CD14-positive monocyte (primary cell): Measurements from ENCODE around the gene COG6. TPM values are rescaled to one million over a fixed set of nuclear protein-coding genes. Genes with fewer than 3 reads are reported as not detected.
A peak's percentile ranks its signal among the peaks of the same experiment; 100 is the strongest.

Source experiments
- DNase-seq, 3 donors: peaks; one replicate each; pipeline ENCODE4 v3.0.0-alpha.2; 2011 to 2022
- H2AFZ ChIP-seq: 2 replicates; pipeline ENCODE4 v1.6.0; 2012; ENCODE audit warnings: mild to moderate bottlenecking, low read depth, low read length, inconsistent platforms; ENCODE audit not compliant: insufficient read depth, poor library complexity, severe bottlenecking
- H3K27ac ChIP-seq, 2 donors: 1 replicate in 1 of 2; 2 replicates in 1 of 2; pipeline ENCODE4 v1.5.1; 2012 to 2013; ENCODE audit warnings: low read length in 2 of 2, control low read depth in 1 of 2, inconsistent platforms in 1 of 2, low read depth in 1 of 2, mild to moderate bottlenecking in 1 of 2
- H3K27me3 ChIP-seq, 2 donors: one replicate each; pipeline versions ENCODE4 v1.6.0 to v1.6.1; 2011 to 2013; ENCODE audit warnings: low read length in 2 of 2; ENCODE audit not compliant: control insufficient read depth in 2 of 2, insufficient read depth in 2 of 2
- H3K36me3 ChIP-seq, 2 donors: replicated peaks in 1 of 2; 1 replicate in 1 of 2; 2 replicates in 1 of 2; pipeline versions ENCODE4 v1.5.1 to v1.6.1; 2012 to 2013; ENCODE audit warnings: low read length in 2 of 2, control low read depth in 1 of 2, inconsistent platforms in 1 of 2, mild to moderate bottlenecking in 1 of 2; ENCODE audit not compliant: insufficient read depth in 2 of 2, control insufficient read depth in 1 of 2
- H3K4me1 ChIP-seq, 2 donors: 1 replicate in 1 of 2; 2 replicates in 1 of 2; pipeline versions ENCODE4 v1.5.1 to v1.6.1; 2012 to 2013; ENCODE audit warnings: low read length in 2 of 2, control low read depth in 1 of 2, inconsistent platforms in 1 of 2, mild to moderate bottlenecking in 1 of 2, moderate library complexity in 1 of 2; ENCODE audit not compliant: insufficient read depth in 2 of 2, control insufficient read depth in 1 of 2
- H3K4me2 ChIP-seq: replicated peaks from 2 replicates; pipeline ENCODE3; 2012; ENCODE audit warnings: low read length, moderate library complexity, mild to moderate bottlenecking; ENCODE audit not compliant: poor library complexity, severe bottlenecking; ENCODE audit errors: extremely low read depth
- H3K4me3 ChIP-seq, 3 experiments: fragments of 200-600 bp in 1 of 3; sonication (generic) in 1 of 3; replicated peaks in 1 of 3; 1 replicate in 2 of 3; 2 replicates in 1 of 3; pipeline ENCODE4 v1.5.1; 2011 to 2013; ENCODE audit warnings: low read length in 3 of 3, mild to moderate bottlenecking in 3 of 3, control low read depth in 2 of 3, low read depth in 2 of 3, inconsistent platforms in 1 of 3, moderate library complexity in 1 of 3
- H3K79me2 ChIP-seq: 2 replicates; pipeline ENCODE4 v1.6.0; 2012; ENCODE audit warnings: mild to moderate bottlenecking, control low read depth, inconsistent platforms, low read length, moderate library complexity; ENCODE audit not compliant: insufficient read depth
- H3K9ac ChIP-seq: 2 replicates; pipeline ENCODE4 v1.6.0; 2017; ENCODE audit warnings: low read length, mild to moderate bottlenecking; ENCODE audit not compliant: insufficient read depth, poor library complexity, severe bottlenecking
- H3K9me3 ChIP-seq, 2 donors: replicated peaks in 1 of 2; 1 replicate in 1 of 2; 2 replicates in 1 of 2; pipeline versions ENCODE4 v1.5.1 to v1.6.1; 2012 to 2013; ENCODE audit warnings: low read length in 2 of 2, control low read depth in 1 of 2; ENCODE audit not compliant: control insufficient read depth in 1 of 2, insufficient read depth in 1 of 2
- H4K20me1 ChIP-seq: 2 replicates; pipeline ENCODE4 v1.6.0; 2012; ENCODE audit warnings: mild to moderate bottlenecking, low read length, control low read depth, moderate library complexity; ENCODE audit not compliant: insufficient read depth
- H3K27ac Mint-ChIP-seq, 7 donors: one replicate each; pipeline ENCODE4 v1.8.0; 2020; ENCODE audit warnings: mild to moderate bottlenecking in 7 of 7, mixed read lengths in 7 of 7, moderate library complexity in 6 of 7, inconsistent platforms in 2 of 7
- H3K27me3 Mint-ChIP-seq, 3 donors: one replicate each; pipeline ENCODE4 v1.8.0; 2021 to 2022; ENCODE audit warnings: low read depth in 3 of 3, mild to moderate bottlenecking in 3 of 3, mixed read lengths in 3 of 3, moderate library complexity in 3 of 3, inconsistent platforms in 1 of 3
- H3K36me3 Mint-ChIP-seq, 2 donors: one replicate each; pipeline ENCODE4 v1.8.0; 2020; ENCODE audit warnings: mixed read lengths in 2 of 2, inconsistent platforms in 1 of 2, mild to moderate bottlenecking in 1 of 2
- H3K4me1 Mint-ChIP-seq: one replicate; pipeline ENCODE4 v1.8.0; 2020; ENCODE audit warnings: mild to moderate bottlenecking, mixed read lengths
- H3K4me3 Mint-ChIP-seq, 2 donors: one replicate each; pipeline ENCODE4 v1.8.0; 2020; ENCODE audit warnings: mild to moderate bottlenecking in 2 of 2, mixed read lengths in 2 of 2, moderate library complexity in 1 of 2
- H3K9me3 Mint-ChIP-seq, 7 donors: one replicate each; pipeline ENCODE4 v1.8.0; 2020 to 2022; ENCODE audit warnings: mixed read lengths in 7 of 7, mild to moderate bottlenecking in 6 of 7, moderate library complexity in 6 of 7, inconsistent platforms in 2 of 7
- WGBS: methylation state at CpG from one replicate; pipeline ENCODE4 v1.1.5; 2013; ENCODE audit warnings: missing lambda C conversion rate; ENCODE audit not compliant: insufficient coverage; 5-methylcytosine and 5-hydroxymethylcytosine counted together
- intact Hi-C, 2 donors: fragments of 100-400 bp; cut with micrococcal nuclease; formaldehyde crosslinking; loops; one replicate each; pipeline versions ENCODE4 v1.15.0 to v1.15.1; 2023
- polyA plus RNA-seq, 3 donors: library from polyadenylated mRNA; depleted of rRNA in 1 of 3; unstranded in 2 of 3; stranded (reverse) in 1 of 3; fragments of 300-500 nt in 2 of 3; fragments of >200 nt in 1 of 3; fragmentation: Illumina TruSeq in 2 of 3; gene quantifications; 1 replicate in 2 of 3; 2 replicates in 1 of 3; pipeline ENCODE4 v1.2.3, GENCODE V29; 2012 to 2021
- small RNA-seq: library from RNA; depleted of rRNA; stranded (forward); fragments of <200 nt; gene quantifications from one replicate; pipeline ENCODE3, GENCODE V24; 2012; ENCODE audit warnings: low read depth; ENCODE audit not compliant: insufficient read length
- TF ChIP-seq, protein P1 (sequence below): fragments of 200-600 bp; IDR thresholded peaks from one replicate; pipeline ENCODE4 v1.8.0; 2022; ENCODE audit warnings: antibody characterized with exemption, mild to moderate bottlenecking

The COG6 gene
- polyA plus RNA-seq, 3 donors, result 3.9 to 11.0 (median 8.4) TPM

GRCh38 chr13:39789451-39789850, 134.0 kb downstream of the COG6 start:
- Histone ChIP-seq H3K27me3 (no peaks in the 10 kb centered on the region), H2AFZ (no peak overlapping the region), H3K9ac (no peak overlapping the region), H3K27ac (no peak overlapping the region), H3K4me1 (no peaks in the 10 kb centered on the region), H3K4me3 (no peak overlapping the region), H3K4me2 (no peak overlapping the region), H3K9me3 (peaks cover 4 to 5% of the 10 kb centered on the region in 2 donors), H4K20me1 (no peaks in the 10 kb centered on the region), H3K79me2 (no peaks in the 10 kb centered on the region), H3K36me3 (no peaks in the 10 kb centered on the region)
- TF ChIP-seq, protein P1, sequence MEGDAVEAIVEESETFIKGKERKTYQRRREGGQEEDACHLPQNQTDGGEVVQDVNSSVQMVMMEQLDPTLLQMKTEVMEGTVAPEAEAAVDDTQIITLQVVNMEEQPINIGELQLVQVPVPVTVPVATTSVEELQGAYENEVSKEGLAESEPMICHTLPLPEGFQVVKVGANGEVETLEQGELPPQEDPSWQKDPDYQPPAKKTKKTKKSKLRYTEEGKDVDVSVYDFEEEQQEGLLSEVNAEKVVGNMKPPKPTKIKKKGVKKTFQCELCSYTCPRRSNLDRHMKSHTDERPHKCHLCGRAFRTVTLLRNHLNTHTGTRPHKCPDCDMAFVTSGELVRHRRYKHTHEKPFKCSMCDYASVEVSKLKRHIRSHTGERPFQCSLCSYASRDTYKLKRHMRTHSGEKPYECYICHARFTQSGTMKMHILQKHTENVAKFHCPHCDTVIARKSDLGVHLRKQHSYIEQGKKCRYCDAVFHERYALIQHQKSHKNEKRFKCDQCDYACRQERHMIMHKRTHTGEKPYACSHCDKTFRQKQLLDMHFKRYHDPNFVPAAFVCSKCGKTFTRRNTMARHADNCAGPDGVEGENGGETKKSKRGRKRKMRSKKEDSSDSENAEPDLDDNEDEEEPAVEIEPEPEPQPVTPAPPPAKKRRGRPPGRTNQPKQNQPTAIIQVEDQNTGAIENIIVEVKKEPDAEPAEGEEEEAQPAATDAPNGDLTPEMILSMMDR, result no peak
- WGBS, result 100% methylated on average over 1 of the region's 5 CpGs
- Mint-ChIP-seq H3K27ac (peak overlapping the region in 1 of 7 donors; percentile 43), H3K36me3 (no peaks in the 10 kb centered on the region), H3K4me1 (no peaks in the 10 kb centered on the region), H3K4me3 (no peak overlapping the region), H3K27me3 (peaks cover 2 to 3% (median 2%) of the 10 kb centered on the region in 3 donors), H3K9me3 (peaks cover 6 to 17% (median 11%) of the 10 kb centered on the region in 7 donors)
- no peak for DNase-seq
- intact Hi-C loops, result no loop called here

Small RNA genes within 50 kb of the gene (small RNA-seq; reads per million reads assigned to genes)
- gene MIR4305, result not detected
- 0.71 reads per million for gene RNY4P14

Other genes with a start within 250 kb of the COG6 start
- gene LHFPL6, start 52.5 kb upstream of the COG6 start, polyA plus RNA-seq, result under 1 TPM; 0.14 to 0.59 (median 0.46) TPM